AG08396 (cell line): Measurements from ENCODE around the gene TULP4.
A peak's percentile ranks its signal among the peaks of the same experiment; 100 is the strongest.

Source experiments
- DNase-seq: peaks from one replicate; pipeline ENCODE4 v3.0.0; 2012; ENCODE audit warnings: low spot score, mixed read lengths

TULP4 gene

DNA sequence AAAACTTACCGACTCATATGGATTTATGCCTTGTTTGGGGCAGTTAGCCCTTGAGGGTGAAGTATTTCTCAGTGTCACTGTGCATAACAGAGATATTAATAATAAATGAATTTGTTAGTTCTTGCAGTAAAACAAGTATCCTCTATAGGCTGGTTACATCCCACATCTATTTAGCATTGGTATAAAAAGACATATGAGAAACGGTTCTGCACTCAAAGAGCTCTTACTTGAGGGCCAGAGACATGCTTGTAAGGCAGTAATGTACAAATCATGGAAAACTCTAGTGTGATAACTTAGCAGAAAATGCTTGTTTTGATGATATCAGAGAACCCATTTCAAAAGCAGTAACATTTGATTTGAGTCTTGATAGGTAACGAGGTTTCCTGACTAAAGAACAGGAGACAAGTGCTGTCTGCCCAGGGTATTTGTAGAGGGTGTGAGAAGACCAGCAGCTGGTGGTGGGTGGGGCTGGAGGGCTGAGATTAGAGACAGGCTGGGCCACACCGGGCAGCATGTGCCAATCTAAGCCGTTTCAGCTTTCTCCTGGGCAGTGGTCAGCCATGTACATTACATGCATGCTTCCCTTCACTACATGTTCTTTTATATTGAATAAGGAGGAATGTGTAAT, 46.3 kb downstream of the TULP4 start:
- no peak for DNase-seq

DNA sequence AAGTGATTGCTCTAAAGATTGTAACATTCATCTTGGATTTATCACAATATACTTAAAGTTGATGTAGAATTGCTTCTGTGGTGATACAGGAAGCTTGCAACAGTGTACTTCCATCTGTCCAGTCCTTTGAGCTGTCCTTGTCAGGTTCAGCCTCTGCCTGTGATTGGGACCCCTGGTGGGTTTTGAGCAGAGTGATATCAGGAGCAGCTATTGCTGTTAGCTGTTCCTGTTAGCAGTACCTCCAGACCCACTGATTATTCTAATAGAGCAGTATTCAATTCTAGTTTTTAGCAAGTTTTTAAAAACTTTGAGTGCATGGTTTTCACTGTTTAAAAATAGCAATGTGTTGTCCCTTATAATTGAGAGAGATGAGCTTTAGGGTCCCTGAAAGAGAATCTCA, 48.8 kb downstream of the TULP4 start:
- no peak for DNase-seq

DNA sequence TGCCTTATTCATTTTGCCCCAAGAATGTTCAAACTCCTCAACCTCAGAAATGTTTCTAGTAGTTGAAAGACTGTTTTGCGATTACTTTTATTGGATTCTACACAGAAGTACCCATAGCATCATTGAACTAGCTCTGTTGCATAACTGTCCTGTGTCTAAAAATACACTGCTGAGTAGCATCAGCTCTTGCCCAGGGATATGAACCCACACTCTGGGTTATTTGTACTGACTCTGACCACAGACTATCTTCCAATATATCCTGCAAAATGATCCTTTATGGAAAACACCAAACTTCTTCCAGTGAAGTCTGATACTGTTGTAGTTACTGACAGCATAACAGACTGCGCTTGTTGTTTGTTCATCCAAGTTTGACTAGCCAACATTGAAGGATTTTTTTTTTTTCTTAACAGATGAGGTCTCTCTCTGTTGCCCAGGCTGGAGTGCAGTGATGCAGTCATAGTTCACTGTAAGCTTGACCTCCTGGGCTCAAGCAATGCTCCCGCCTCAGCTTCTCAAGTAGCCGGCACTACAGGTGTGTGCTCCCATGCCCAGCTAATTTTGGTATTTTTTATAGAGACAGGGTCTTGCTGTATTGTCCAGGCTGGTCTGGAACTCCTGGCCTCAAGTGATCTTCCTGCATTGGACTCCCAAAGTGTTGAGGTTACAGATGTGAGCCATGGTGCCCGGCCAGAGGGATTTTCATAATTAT, 49.9 kb downstream of the TULP4 start:
- DNase-seq, result peak; percentile 53

DNA sequence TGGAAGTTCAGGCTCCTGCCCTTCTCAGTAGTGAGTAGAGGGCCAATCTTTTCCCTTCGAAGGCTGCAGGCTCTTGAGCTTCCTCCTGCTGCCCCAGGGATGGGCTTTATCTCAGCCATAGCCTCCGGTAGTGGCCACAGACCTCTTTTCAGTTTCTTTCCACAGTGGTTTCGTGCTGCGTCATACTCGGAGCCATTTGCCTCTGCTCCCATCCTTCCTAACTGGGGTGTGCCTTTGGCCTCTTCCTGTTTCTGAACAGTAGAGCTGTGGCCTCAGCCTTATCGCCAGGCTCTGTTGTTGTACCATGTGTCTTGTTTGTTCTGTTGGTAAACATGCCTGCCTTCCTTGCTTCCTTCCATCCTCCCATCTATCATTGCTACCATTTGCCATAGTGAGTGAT, 54.1 kb downstream of the TULP4 start:
- DNase-seq, result no peak

DNA sequence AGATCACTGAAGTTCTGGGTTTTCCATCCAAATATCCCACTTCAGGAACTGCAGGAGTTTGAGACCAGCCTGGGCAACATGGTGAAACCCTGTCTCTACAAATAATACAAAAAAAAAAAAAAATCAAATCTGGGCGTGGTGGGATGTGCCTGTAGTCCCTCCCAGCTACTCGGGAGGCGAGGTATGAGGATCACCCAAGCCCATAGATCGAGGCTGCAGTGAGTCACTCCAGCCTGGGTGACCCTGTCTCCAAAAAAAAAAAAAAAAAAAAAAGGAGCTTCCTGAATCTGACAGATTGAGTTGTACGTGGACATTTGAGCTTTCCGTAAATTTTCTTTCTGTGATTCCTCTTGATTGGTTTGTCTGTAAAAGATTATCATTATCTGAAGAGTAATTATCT, 55.6 kb downstream of the TULP4 start:
- DNase-seq, result no peak

GRCh38 chr6:158369241-158369640, 57.0 kb downstream of the TULP4 start:
- no peak for DNase-seq

DNA sequence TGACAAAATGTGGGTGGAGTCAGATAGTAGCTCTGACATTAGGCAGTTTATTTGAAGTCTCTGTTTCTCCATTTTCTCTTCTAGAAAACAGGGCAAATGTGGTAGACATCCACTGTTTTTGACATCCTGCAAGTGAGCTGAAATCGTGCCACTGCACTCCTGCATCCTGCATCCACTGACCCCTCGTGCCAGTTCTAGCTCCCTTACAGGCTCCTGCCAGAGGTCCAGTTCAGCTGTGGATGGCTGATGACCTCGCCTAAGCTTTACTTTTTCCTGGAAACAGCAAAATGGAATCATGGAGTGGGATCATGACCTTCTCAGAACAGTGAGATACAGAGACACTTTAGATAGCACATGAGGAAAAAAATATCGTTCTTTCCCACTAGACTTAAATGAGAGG, 58.5 kb downstream of the TULP4 start:
- DNase-seq, result no peak

- no peak for DNase-seq
Measured at GRCh38 chr6:158371261-158371660, 59.0 kb downstream of the TULP4 start.

DNA sequence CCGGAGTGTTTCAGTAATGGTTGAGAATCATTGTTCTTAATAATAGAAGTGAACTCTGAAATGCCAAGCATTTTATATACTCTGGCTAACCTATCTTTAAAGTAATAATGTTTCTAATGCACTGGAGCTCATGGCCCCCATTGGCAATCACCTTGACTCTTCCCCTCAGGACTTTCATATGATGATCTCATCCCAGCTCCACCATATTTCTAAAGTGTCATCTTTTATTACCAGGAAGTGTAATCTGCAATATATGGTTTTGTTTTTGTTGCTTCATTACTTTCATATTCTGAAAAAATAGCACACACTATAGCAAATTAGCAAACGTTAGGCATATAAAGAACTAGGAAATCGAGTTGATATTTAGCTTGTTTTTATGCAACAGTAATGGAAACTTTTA, 60.3 kb downstream of the TULP4 start:
- DNase-seq, result no peak

GRCh38 chr6:158373214-158373613, 60.9 kb downstream of the TULP4 start:
- no peak for DNase-seq

DNA sequence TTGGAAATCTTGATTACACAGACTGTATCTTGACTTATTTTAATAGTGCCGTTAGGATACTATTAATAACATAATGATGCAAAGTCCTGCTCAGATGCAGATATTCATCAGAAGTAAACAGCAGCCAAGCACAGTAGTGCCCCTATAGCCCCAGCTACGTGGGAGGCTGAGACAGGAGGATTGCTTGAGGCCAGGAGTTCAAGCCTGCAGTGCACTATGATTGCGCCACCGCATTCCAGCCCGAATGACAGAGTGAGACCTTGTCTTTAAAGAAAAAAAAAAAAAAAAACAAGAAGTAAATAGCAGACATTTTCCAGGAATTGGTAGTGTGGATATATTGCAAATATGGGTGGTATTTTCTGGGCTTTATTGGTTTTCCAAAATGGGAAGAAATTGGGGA, 61.8 kb downstream of the TULP4 start:
- DNase-seq, result no peak

DNA sequence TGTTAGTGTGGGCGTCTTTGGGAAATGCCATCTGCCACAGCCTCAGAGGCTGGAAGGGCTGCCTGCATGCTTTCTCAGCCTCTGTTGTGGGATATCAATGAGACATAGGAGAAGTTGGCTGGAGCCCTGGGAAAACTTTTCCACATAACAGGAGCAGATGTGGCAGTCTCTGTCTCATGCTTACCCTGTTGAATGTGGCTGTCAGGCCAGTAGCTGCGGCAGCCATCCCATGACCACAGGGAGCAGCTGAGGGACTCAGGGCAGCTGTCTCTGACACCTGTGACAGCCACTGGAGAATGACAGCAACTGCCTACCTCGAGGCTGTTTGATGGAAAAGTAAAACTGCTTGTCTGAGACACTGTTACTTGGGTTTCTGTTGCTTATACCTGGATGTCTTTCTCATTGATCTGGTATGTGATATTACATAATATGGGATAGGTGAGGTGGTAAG, 64.4 kb downstream of the TULP4 start:
- DNase-seq, result peak; percentile 52

- peak; percentile 71 for DNase-seq
Measured at GRCh38 chr6:158377860-158378259, 65.6 kb downstream of the TULP4 start.

GRCh38 chr6:158379336-158379735, 67.1 kb downstream of the TULP4 start:
- DNase-seq, result no peak

- DNase-seq, result no peak
Measured at GRCh38 chr6:158381214-158381613, 68.9 kb downstream of the TULP4 start.

GRCh38 chr6:158382491-158382890, 70.2 kb downstream of the TULP4 start:
- no peak for DNase-seq

- DNase-seq, result no peak
Measured at GRCh38 chr6:158383057-158383456, 70.8 kb downstream of the TULP4 start.

DNA sequence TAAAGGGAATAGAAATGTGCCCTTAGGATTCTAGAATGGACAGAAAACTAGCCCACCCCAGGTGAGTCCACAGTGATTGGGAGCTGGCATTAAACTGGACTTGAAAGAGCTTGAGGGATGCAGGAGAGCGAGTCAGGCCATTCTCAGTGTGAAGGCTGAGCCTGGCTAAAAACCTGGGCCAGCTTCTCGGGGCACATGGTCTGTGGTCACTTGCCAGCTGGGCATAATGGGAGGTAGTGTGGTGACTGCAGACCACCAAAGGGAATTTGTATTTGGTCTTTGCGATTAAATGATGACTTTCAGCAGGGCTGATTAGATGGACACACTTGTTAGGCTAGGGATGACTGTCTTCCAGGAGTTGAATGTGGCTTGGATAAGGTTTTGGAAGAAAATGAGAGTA, 71.3 kb downstream of the TULP4 start:
- no peak for DNase-seq

GRCh38 chr6:158384671-158385110, 72.4 kb downstream of the TULP4 start:
- no peak for DNase-seq

GRCh38 chr6:158387036-158387435, 74.8 kb downstream of the TULP4 start:
- DNase-seq, result no peak

GRCh38 chr6:158387578-158387977, 75.3 kb downstream of the TULP4 start:
- no peak for DNase-seq

- no peak for DNase-seq
Measured at GRCh38 chr6:158388727-158389126, 76.5 kb downstream of the TULP4 start.

DNA sequence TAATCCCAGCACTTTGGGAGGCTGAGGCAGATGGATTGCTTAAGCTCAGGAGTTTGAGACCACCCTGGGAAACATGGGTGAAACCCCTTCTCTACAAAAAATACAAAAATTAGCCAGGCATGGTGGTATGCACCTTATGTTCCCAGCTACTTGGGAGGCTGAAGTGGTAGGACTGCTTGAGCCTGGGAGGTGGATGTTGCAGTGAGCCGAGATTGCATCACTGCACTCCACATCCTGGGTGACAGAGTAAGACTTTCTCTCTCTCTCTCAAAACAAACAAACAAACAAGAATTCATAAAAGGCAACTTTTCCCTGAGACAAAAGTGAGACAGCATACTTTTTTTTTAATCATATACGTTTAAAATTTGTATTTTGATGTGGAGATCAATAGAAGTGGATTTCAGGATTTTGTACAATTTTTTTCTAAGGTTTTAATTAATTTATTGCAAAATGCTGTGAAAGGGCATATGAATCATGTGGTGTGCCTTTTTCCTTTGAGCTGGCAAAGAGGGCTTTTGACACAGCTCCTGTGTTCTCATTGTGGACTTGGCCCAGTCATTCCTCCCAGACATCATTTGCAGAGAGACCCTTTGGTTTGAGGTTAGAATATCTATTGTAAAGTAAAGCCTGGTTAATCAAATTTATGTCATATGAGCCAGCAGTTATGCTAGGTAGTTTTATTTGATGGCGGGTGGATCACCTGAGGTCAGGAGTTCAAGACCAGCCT, 77.1 kb downstream of the TULP4 start:
- DNase-seq, result no peak
